Ovary (tissue), 3 donors: ENCODE data around the gene CIDEC.

Experiments used
- POLR2A ChIP-seq: fragments of 450-650 bp; IDR thresholded peaks from one replicate; pipeline ENCODE4 v1.6.1; 2017; ENCODE audit warnings: antibody characterized with exemption, mild to moderate bottlenecking, moderate library complexity
- TF ChIP-seq, protein P1 (sequence below), 3 donors: fragments of 450-650 bp in 2 of 3; fragments of 200-600 bp in 1 of 3; IDR thresholded peaks; one replicate each; pipeline versions ENCODE4 v1.5.1 to v1.8.0; 2016 to 2022; ENCODE audit warnings: antibody characterized with exemption in 3 of 3, mild to moderate bottlenecking in 1 of 3
- donor health status: DM: no; HTN: no; CAD: no.

DNA sequence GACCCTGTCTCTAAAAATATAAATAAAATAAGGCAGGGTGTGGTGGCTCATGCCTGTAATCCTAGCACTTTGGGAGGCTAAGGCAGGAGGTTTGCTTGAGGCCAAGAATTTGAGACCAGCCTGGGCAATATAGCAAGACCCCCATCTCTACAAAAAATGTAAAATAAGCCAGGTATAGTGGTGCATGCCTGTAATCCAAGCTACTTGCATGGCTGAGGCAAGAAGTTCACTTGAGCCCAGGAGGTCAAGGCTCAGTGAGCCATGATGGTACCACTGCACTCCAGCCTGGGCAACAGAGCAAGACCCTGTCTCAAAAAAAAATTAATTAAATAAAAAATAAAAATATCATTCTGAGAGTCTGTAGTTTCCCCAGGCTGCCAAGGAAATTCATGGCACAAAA is 6.3 kb upstream of the CIDEC start:
- TF ChIP-seq, protein P1, sequence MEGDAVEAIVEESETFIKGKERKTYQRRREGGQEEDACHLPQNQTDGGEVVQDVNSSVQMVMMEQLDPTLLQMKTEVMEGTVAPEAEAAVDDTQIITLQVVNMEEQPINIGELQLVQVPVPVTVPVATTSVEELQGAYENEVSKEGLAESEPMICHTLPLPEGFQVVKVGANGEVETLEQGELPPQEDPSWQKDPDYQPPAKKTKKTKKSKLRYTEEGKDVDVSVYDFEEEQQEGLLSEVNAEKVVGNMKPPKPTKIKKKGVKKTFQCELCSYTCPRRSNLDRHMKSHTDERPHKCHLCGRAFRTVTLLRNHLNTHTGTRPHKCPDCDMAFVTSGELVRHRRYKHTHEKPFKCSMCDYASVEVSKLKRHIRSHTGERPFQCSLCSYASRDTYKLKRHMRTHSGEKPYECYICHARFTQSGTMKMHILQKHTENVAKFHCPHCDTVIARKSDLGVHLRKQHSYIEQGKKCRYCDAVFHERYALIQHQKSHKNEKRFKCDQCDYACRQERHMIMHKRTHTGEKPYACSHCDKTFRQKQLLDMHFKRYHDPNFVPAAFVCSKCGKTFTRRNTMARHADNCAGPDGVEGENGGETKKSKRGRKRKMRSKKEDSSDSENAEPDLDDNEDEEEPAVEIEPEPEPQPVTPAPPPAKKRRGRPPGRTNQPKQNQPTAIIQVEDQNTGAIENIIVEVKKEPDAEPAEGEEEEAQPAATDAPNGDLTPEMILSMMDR (IDR thresholded peaks at IDR 0.05), result no peak
- TF ChIP-seq POLR2A, result no peak
